Eye (tissue), 1 donor: ENCODE results near the gene DDX43.
"Not testable (repeated sequence)": the region's sequence is repeated elsewhere in the genome, so short reads cannot be mapped to it uniquely, and the experiment has no call there.

Source experiments
- DNase-seq: peaks from one replicate; pipeline ENCODE4 v3.0.0-alpha.2; 2015

DDX43 gene

GRCh38 chr6:73389854-73390253 is 4.8 kb upstream of the DDX43 start:
- no peak for DNase-seq

- DNase-seq = no peak
These were observed 3.0 kb upstream of the DDX43 start for GRCh38 chr6:73391675-73392074.

DNA sequence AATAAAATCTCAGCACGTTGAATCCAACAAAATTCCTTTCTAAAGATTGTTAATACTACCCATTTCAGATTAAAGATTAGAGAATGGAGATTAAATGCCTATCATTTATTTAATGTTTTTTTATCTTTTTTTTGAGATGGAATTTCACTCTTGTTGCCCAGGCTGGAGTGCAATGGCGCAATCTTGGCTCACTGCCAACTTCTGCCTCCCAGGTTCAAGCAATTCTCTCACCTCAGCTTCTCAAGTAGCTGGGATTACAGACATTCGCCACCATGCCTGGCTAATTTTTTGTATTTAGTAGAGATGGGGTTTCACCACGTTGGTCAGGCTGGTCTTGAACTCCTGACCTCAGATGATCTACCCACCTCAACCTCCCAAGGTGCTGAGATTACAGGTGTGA is 2.4 kb upstream of the DDX43 start:
- not testable (repeated sequence) for DNase-seq

- no peak for DNase-seq
These were observed 1.4 kb upstream of the DDX43 start for GRCh38 chr6:73393278-73393677.

DNA sequence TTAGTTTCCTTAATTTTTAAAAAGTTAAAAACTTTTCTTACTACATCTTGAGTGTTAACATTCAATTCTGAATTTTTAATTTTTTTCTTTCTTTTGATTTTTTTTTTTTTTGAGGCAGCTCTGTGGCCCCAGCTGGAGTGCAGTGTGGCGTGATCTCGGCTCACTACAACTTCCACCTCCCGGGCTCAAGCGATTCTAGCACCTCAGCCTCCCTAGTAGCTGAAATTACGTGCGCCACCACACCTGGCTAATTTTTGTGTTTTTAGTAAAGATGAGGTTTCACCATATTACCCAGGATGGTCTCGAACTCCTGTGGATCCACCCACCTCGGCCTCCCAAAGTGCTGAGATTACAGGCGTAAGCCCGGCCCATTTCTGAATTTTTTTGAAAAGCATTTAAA is 1.2 kb downstream of the DDX43 start:
- DNase-seq = no peak

DNA sequence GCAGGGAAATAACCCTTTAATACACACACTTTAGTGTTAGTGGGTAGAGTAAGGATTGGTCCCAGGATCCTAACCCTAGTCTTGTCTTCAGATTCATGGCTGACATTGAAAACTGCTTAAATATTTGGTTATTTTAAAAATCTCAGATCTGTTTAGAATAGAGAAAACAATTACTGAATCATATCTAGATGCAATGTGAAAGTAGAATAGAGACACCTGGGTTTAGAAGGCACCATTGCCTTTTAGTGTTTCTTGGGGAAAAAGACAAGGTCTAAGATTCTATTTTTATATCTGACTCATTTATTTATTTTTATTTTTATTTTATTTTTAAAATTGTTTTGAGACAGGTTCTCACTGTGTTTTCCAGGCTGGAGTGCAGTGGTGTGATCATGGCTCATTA is 6.0 kb downstream of the DDX43 start:
- DNase-seq = no peak

DNA sequence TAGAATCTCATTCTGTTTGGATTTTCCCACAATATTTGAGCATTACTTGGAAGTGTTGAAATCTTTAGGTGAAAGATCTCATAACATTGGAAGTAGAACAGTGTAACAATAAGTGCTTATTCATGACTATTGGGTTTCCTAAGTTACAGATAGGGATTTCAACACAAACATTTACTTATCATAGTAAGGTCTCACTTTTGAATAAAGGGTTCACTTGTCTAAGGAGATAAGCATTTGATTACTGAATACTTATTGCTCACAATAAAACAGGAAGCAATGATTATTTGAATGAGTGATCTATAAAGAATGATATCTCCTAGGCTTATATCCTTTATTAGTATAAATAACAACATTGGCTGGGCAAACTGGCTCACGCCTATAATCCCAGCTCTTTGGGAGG is 14.8 kb downstream of the DDX43 start:
- DNase-seq = no peak

- DNase-seq = no peak
These were observed 18.5 kb downstream of the DDX43 start for GRCh38 chr6:73413102-73413501.

DNA sequence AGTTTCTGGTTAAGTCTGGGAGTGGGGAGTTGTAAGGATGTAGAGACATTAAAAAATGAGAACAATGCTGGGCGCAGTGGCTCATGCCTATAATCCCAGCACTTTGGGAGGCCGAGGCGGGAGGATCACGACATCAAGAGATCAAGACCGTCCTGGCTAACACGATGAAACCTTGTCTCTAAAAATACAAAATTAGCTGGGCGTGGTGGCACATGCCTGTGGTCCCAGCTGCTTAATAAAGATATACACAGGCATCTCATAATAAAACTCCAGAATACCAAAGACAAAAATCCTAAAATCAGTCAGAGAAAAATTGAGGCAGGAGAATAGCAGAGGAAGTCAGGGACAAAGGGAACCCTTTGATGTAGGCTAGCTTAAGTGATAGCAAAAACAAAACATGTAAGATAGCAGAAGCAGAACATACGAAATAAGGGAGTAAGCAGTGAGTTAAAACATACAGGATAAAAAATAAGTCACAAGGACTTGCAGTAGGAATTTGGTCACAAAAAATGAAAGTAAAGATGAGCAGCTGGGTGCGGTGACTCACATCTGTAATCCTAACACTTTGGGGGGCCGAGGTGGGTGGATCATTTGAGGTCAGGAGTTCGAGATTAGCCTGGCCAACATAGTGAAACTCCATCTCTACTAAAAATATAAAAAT is 23.6 kb downstream of the DDX43 start:
- no peak for DNase-seq

GRCh38 chr6:73421534-73421933 is 26.9 kb downstream of the DDX43 start:
- no peak for DNase-seq

DNA sequence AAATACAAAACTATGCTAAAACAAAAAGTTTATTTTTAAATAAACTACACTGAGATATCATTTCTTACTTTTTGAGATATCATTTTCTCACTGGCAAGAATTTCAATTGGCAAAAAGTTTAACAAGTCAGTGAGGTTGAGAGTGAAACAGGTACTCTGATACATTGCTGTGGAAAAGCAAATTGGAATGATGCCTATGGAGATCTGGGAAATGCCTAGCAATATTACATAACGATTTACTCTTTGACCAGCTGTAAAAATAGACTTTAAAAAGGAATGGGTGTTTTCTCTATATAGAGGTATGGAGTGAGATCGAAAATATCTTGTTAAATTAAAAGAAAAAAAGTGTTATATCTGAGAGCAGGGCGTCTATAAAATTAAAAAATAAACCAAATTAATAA is 40.6 kb downstream of the DDX43 start:
- no peak for DNase-seq

- DNase-seq = no peak
These were observed 48.9 kb downstream of the DDX43 start for GRCh38 chr6:73443555-73443954.

- peak; percentile 80 for DNase-seq
These were observed 56.8 kb downstream of the DDX43 start for GRCh38 chr6:73451223-73452106.

DNA sequence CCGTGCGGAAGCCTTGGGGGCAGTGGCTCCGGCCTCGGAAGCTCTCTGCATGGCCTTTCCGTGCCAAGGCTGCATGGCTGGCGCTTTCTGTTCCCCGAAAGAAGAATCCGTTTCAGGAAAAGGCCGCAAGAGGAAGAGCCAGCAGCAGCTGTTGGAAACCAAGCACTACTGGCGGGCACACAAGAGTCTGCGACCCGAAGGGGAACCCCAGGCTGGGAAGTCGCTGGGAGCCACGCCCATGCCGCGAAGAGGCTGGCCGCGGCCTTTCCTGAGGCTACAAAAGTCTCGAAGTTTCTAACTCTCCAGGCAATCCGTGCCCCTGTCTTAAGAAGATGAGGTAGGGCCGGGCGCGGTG is 57.5 kb downstream of the DDX43 start, which contains the start of gene CGAS:
Gene CGAS (minus strand): TSS at position 191 of the 355 bp plus-strand sequence. CDS start 116 bp downstream, at position 75.
- no peak for DNase-seq

DNA sequence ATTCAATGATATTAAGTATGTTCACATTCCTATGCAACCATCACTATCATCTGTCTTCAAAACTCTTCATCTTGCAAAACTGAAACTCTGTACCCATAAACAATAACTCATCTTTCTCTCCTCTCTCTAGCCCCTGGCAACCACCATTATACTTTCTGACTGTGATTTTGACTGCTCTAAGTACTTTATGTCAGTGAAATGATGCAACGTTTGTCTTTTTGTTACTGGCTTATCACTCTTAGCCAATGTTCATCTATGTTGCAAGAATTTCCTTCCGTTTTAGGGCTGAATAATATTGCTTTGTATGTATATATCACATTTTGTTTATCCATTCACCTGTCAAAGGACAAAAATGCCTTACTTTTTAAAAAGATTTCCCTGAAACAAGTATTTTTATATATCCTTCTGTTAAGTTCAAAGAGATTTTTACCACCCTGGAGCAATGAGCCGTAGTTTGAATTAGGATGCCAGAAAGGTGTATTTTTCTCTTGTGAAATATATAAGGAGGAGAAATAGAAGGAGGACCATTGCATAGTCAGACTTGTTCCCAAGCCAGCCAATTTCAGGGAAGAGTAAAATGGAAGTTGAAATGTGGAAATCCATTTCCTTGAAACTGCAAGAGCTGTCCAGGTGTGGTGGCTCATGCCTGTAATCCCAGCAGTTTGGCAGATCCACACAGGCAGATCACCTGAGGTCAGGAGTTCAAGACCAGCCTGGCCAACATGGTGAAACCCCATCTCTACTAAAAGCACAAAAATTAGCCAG is 61.4 kb downstream of the DDX43 start:
- DNase-seq = no peak

GRCh38 chr6:73459474-73459873 is 64.8 kb downstream of the DDX43 start:
- not testable (repeated sequence) for DNase-seq

DNA sequence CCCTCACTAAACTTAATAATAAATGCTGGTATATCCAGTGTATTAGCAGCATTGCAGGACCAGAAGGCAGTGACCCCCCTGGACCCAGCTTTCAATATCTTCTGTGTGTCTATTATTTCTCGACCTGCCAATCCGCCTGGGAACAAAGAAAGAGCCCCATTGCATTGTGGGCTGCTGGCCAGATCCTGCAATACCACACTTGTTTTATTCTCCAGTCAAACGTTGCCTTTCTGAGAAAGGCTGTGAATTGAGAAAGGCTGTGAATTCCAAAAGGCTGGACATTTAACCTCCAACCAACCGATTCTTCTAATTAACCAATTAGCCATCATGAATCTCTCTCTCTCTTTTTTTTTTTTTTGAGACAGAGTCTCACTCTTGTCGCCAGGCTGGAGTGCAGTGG is 65.4 kb downstream of the DDX43 start:
- DNase-seq = peak; percentile 69

DNA sequence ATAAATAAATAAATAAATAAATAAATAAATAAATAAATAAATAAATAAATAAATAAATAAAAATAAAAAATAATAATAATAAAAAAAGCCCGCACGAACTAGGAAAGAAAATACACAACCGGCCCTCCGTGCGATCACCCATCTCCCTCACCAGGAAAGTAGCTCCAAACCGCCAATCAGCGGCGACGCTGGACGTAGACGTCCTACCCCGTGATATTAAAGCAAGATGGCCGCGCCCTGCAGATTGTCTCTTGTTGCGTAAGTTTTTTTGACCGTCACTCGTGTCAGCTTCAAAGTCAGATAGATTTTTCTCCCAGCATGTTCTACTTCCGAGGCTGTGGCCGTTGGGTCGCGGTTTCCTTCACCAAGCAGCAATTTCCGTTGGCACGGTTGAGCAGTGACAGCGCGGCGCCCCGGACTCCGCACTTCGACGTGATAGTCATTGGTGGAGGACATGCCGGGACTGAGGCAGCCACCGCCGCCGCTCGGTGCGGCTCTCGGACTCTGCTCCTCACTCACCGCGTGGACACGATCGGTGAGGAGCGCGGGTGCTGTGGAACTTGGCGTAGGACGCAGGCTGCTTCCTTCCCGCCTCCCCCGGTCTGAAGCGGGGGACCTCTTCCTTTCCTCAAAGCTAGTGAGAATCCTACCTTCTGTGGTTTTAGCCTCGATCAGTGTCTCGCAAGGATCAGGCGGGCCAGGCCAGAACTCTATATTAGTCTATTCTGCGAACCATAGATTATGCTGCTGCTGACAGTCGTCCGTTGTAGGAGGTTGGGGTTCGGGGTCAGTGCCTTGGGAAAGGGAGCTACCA is 67.1 kb downstream of the DDX43 start, which contains the start of gene MTO1:
Gene MTO1 (plus strand): TSS at position 201 of the 814 bp plus-strand sequence. CDS start 118 bp downstream, at position 319.
- DNase-seq = peak; percentile 95
